ENCODE data around the gene FLRT1.
A peak's percentile ranks its signal among the peaks of the same experiment; 100 is the strongest.
"Not testable (repeated sequence)": the region's sequence is repeated elsewhere in the genome, so short reads cannot be mapped to it uniquely, and the experiment has no call there.

FLRT1 gene

GRCh38 chr11:64025205-64025604, 10.5 kb upstream of the FLRT1 start:
- DNase-seq = no peak

GRCh38 chr11:64026575-64027205, 9.0 kb upstream of the FLRT1 start:
- DNase-seq = no peak

- no peak for DNase-seq
Measured at GRCh38 chr11:64027651-64028397, 7.9 kb upstream of the FLRT1 start.

- no peak for DNase-seq
Measured at GRCh38 chr11:64028398-64029115, 7.2 kb upstream of the FLRT1 start.

GRCh38 chr11:64029773-64030172, 6.0 kb upstream of the FLRT1 start:
- no peak for DNase-seq

- DNase-seq = no peak
Measured at GRCh38 chr11:64031001-64031400, 4.7 kb upstream of the FLRT1 start.

GRCh38 chr11:64032050-64032449, 3.7 kb upstream of the FLRT1 start:
- DNase-seq = no peak

GRCh38 chr11:64034411-64034811, 1.3 kb upstream of the FLRT1 start:
- DNase-seq = no peak

- no peak for DNase-seq
Measured at GRCh38 chr11:64035081-64035524, 628 bp upstream of the FLRT1 start.

GRCh38 chr11:64036087-64037026, 626 bp downstream of the FLRT1 start:
- DNase-seq = no peak

- no peak for DNase-seq
Measured at GRCh38 chr11:64037027-64037634, 1.4 kb downstream of the FLRT1 start.

GRCh38 chr11:64038500-64038899, 2.8 kb downstream of the FLRT1 start:
- no peak for DNase-seq

- no peak for DNase-seq
Measured at GRCh38 chr11:64039012-64039665, 3.4 kb downstream of the FLRT1 start.

- peak; percentile 35 to 57 for DNase-seq
Measured at GRCh38 chr11:64040684-64041322, 5.1 kb downstream of the FLRT1 start.

- no peak for DNase-seq
Measured at GRCh38 chr11:64041846-64042245, 6.1 kb downstream of the FLRT1 start.

GRCh38 chr11:64042301-64042700, 6.6 kb downstream of the FLRT1 start:
- no peak for DNase-seq

GRCh38 chr11:64043545-64043944, 7.8 kb downstream of the FLRT1 start:
- no peak for DNase-seq

GRCh38 chr11:64044730-64045393, 9.1 kb downstream of the FLRT1 start:
- peak in 1 of 2 donors; percentile 29 for DNase-seq

GRCh38 chr11:64045700-64046099, 10.0 kb downstream of the FLRT1 start:
- DNase-seq = no peak

- DNase-seq = not testable (repeated sequence)
Measured at GRCh38 chr11:64047373-64047772, 11.6 kb downstream of the FLRT1 start.
